ENCODE results near the gene EPHA1.

DNA sequence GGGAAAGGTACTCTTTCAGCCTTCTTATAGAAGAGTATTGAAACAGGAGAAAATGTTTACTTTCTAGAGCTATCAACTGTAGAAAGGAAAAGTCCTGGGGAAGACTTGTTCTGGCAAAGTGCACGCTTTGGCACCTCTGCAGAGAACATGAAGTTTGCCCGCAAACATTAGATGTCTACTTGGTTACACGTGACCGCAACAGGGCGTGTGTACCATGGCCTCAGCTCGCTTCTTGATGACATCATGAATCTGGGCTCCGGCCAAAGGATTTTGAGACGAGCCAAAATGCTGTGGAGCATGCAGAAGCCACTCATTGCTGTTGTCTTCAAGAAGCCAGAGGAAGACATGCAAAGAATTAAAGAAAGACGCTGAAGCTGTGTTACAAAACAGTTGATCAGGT lies 26.0 kb upstream of the EPHA1 start:
- TF ChIP-seq, protein P1, sequence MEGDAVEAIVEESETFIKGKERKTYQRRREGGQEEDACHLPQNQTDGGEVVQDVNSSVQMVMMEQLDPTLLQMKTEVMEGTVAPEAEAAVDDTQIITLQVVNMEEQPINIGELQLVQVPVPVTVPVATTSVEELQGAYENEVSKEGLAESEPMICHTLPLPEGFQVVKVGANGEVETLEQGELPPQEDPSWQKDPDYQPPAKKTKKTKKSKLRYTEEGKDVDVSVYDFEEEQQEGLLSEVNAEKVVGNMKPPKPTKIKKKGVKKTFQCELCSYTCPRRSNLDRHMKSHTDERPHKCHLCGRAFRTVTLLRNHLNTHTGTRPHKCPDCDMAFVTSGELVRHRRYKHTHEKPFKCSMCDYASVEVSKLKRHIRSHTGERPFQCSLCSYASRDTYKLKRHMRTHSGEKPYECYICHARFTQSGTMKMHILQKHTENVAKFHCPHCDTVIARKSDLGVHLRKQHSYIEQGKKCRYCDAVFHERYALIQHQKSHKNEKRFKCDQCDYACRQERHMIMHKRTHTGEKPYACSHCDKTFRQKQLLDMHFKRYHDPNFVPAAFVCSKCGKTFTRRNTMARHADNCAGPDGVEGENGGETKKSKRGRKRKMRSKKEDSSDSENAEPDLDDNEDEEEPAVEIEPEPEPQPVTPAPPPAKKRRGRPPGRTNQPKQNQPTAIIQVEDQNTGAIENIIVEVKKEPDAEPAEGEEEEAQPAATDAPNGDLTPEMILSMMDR (IDR thresholded peaks at IDR 0.05): no peak
- no peak for TF ChIP-seq EZH2 (IDR thresholded peaks at IDR 0.05; ENCODE audit: borderline replicate concordance, insufficient read depth, low read depth, low read length, poor library complexity, severe bottlenecking)
